Measurements from ENCODE around the gene SPATA21. TPM values are rescaled to one million over a fixed set of nuclear protein-coding genes. Genes with fewer than 3 reads are reported as not detected.

SPATA21 gene
- total RNA-seq, 3 donors from 2014 or later (not counting 1 experiment from before 2014, with no cell fraction given): 0.35 to 0.55 (median 0.36) TPM

DNA sequence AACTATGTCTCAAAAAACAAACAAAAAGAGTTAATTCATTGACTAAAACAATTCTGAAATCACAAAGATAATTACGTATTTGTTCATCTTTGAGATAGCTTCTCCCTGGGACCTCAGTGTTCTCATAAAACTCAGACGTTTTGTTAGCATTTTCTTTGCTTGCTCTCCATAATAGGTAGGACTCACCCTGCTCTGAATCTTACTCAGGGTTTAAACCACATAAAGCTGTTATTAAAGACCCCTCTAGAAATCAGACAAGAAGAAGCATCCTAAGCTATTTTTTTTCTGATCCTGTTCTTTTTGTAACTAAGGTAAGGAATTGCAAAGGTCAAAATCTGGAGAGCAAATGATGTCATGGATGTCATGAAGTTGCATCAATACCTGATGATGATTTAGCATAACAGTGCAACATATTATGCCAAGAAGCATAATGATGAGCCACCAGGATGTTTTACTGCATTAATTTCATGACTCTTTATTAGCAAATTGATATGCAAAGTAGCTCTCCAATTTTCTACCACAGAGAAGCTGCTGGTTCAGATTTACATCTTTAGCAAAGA is 87.3 kb downstream of the SPATA21 start:
- Histone ChIP-seq H3K4me3 (ENCODE audit: low read length) (no peak overlapping the region), H3K36me3 (ENCODE audit: control insufficient read depth, insufficient read depth, low read length) (no peaks in the 10 kb centered on the region), H3K4me1 (ENCODE audit: control insufficient read depth, insufficient read depth, low read length) (peaks cover 24% of the 10 kb centered on the region), H3K27ac (ENCODE audit: low read length) (no peak overlapping the region), H3K27me3 (ENCODE audit: control insufficient read depth, insufficient read depth, low read length) (no peaks in the 10 kb centered on the region), H3K9me3 (ENCODE audit: control insufficient read depth, insufficient read depth, low read length) (no peaks in the 10 kb centered on the region)
- WGBS (ENCODE audit: insufficient coverage): 83% methylated on average over 2 of the region's 2 CpGs
- Mint-ChIP-seq H3K36me3 (no peaks in the 10 kb centered on the region), H3K27ac (peak overlapping the region in 1 of 2 donors; percentile 89), H3K9me3 (no peaks in the 10 kb centered on the region), H3K4me1 (peaks cover 33 to 50% of the 10 kb centered on the region in 2 donors), H3K4me3 (peak overlapping the region; percentile 94), H3K27me3 (ENCODE audit: low read depth in 2 of 2) (no peaks in the 10 kb centered on the region)
- TF ChIP-seq, protein P1, sequence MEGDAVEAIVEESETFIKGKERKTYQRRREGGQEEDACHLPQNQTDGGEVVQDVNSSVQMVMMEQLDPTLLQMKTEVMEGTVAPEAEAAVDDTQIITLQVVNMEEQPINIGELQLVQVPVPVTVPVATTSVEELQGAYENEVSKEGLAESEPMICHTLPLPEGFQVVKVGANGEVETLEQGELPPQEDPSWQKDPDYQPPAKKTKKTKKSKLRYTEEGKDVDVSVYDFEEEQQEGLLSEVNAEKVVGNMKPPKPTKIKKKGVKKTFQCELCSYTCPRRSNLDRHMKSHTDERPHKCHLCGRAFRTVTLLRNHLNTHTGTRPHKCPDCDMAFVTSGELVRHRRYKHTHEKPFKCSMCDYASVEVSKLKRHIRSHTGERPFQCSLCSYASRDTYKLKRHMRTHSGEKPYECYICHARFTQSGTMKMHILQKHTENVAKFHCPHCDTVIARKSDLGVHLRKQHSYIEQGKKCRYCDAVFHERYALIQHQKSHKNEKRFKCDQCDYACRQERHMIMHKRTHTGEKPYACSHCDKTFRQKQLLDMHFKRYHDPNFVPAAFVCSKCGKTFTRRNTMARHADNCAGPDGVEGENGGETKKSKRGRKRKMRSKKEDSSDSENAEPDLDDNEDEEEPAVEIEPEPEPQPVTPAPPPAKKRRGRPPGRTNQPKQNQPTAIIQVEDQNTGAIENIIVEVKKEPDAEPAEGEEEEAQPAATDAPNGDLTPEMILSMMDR (IDR thresholded peaks at IDR 0.05): no peak
- intact Hi-C loops (cut with micrococcal nuclease): no loop called here
- DNase-seq: no peak
- ATAC-seq: no peak

Other genes with a start within 250 kb of the SPATA21 start
- 10 to 100 TPM; 14.6 to 18.9 (median 15.8) TPM for gene ARHGEF19, start 224.8 kb downstream of the SPATA21 start, total RNA-seq
- gene CPLANE2, start 200.2 kb downstream of the SPATA21 start, total RNA-seq: 10 to 100 TPM in 1 of 3 donors, 1 to 10 TPM in 2; 7.6 to 10.8 (median 8.3) TPM
- 10 to 100 TPM; 19.5 to 24.5 (median 24.1) TPM for gene FBXO42, start 84.9 kb downstream of the SPATA21 start, total RNA-seq
- gene SZRD1, start 70.2 kb downstream of the SPATA21 start, total RNA-seq: 100 to 1,000 TPM; 170 to 187 (median 177) TPM
- 10 to 100 TPM; 62.1 to 73.1 (median 73.0) TPM for gene NECAP2, start 3.3 kb upstream of the SPATA21 start, total RNA-seq
- gene RNU1-1, start 76.9 kb upstream of the SPATA21 start, total RNA-seq: 1,000 to 10,000 TPM; 2,937 to 3,261 (median 3,038) TPM
- gene NBPF1, start 176.1 kb upstream of the SPATA21 start, total RNA-seq: 10 to 100 TPM; 18.4 to 26.0 (median 22.8) TPM
- 1,000 to 10,000 TPM; 2,937 to 3,261 (median 3,038) TPM for gene RNU1-3, start 229.5 kb upstream of the SPATA21 start, total RNA-seq

Data from natural killer cell (primary cell).